Hematopoietic multipotent progenitor cell (in vitro differentiated cells): ENCODE data around the gene FAM217A. TPM values are rescaled to one million over a fixed set of nuclear protein-coding genes. Genes with fewer than 3 reads are reported as not detected.

Source experiments
- DNase-seq, 3 donors: peaks; one replicate each; pipeline ENCODE4 v3.0.0-alpha.2; 2011 to 2015; ENCODE audit warnings: low read depth in 2 of 3, low spot score in 2 of 3
- total RNA-seq: library from RNA; depleted of rRNA; stranded (reverse); fragments of >200 nt; gene quantifications from one replicate; pipeline ENCODE4 v1.2.3, GENCODE V29; 2012

Gene FAM217A
- total RNA-seq, 1 donor, result not detected

DNA sequence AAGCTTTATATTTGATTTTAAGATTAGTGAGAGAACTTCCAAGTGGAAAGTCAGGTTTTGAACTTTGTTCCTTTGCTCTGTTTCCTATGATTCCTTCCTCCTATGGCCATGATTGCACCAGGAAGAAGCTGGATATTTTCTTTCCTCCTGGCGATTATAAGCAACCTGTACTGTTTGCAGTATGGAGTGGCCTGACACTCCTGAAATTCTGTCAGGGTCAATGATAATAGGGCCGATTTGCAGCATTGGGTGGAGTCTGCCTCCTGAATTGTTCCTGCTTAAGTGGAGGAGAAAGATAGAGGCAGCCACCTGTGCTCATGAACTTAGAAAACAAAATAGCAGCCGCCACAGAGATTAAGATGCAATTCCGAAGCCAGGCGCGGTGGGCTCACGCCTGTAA, 9.8 kb upstream of the FAM217A start:
- no peak for DNase-seq

DNA sequence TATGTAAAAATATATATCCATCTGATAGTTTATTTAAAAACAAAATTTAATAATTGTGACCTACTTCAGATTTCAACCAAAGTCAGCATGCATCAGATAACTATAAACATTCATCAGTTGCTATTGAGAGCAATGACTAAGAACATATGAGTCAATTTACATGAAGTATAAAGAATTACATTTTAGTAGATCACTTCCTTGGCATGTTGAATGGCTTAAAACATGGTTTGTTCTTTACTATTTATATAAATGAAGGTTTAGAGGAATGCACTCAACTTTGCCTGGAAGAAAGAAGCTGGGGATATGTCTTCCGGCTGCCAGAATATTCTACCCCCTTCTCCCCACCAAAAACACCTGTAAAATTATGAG, 6.4 kb upstream of the FAM217A start:
- DNase-seq, result no peak

DNA sequence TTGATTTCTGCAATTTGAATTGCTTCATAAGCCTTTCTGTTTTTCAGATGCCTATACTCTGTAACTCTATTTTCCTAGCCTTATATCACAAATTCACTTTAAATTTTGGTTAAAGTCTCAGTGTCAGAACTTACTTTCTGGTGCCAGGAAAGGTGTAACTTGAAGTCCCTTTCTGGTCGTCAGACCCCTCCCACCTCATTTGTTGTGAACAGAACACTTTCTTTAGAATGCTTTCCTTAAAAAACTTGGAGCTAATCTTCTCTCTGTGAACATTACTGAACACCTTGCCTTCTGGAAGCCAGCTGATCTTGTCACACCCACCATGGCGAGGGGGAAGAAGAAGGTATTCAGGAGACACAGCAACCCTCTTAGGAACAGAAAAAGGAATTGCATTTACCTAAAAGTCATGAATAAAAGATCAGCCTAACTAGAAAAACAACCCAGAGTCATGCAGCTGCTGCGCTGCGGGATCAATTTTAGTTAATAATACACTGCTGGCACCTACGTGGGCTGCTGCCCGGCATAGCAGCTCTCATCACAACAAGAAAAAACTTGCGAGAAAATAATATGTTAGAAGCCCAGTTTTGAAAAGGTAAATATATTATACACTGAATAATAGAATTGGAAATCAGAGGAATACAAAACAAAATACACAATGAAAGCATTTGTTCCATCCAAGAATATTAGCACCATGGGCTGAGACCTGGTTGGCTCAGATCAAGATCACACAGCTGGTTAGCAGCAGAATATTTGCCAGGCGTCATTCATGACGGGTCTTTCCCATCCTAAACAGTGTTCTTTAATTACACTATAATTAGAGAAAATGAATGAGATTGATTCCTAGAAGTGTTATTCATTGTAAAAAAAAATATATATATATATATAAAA, 5.8 kb upstream of the FAM217A start:
- no peak for DNase-seq

GRCh38 chr6:4074478-4075235, 4.3 kb downstream of the FAM217A start:
- DNase-seq, result no peak

GRCh38 chr6:4071330-4071729, 7.6 kb downstream of the FAM217A start:
- no peak for DNase-seq

DNA sequence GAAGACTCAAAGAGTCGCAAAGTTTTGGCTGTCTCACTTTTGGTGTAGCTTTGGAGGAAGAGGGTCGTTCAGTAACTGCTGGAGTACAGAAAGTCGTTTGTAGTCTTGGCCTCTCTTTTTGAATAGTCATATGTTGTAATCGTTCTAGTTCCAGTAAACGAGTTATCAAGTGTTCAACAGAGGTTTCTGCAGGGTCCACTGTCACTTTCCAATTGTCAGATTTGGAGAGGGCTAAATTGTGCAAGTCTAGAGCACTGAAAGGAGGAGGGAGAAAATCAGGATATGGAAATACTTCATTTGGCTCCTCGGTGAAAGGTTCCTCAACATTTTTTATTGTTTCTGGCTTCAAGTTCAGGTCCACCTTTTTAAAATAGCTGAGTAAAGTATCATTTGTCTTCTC, 9.7 kb downstream of the FAM217A start:
- DNase-seq, result no peak

DNA sequence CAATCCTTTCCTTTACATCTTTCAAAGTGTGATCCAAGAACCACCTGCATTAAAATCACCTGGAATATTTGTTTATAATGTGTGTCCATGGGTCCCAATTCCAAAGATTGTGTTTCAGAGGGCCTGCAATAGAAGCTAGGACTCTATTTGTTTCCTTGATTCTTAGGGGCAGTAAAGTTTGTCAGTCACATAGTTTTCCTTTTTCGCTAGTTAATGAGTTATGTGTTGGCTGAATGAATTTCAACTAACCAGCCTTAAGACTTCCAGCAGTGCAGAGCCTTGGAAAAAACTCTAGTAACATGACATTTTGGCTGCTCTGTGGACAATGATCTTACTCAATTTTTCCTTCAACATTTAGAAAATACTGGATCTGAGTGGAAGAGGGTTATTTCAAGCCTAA, 11.3 kb downstream of the FAM217A start:
- DNase-seq, result no peak

DNA sequence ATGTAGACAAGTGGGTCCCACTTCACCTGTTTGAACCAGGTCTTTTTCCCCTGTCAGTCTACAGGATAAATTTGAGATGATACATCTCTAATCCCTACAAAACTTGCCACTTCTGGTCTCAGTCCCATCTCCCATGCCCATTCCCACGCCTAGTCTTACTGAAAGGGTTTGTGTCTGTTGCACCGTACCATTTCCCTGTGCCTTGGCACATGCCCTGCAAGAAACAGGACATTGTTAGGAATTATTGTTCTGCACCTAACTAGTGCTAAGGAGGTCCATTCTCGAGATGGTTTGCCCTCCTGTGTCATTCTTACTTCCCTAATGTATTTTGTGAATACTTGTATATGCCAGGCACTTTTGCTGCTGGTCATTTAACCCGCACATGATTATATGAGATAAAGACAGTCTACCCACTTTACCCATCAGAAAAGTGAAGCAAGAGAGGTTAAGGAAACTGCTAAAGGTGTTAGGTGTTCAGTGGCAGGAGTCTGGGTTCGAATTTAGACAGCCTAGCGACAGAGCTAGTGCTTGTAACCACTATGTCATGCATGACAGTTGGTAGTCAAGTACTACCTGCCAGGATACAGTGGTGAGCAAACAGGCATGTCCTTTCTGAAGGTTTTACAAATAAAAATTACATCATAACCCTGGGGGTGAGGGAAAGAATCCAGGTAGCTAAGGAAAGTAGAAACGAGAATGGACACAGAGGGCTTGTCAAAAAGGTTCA, 12.7 kb downstream of the FAM217A start:
- DNase-seq, result no peak

GRCh38 chr6:4059115-4059777, 19.7 kb downstream of the FAM217A start:
- peak in 2 of 3 donors; percentile 80 to 86 for DNase-seq

GRCh38 chr6:4057036-4057435, 21.9 kb downstream of the FAM217A start:
- no peak for DNase-seq

DNA sequence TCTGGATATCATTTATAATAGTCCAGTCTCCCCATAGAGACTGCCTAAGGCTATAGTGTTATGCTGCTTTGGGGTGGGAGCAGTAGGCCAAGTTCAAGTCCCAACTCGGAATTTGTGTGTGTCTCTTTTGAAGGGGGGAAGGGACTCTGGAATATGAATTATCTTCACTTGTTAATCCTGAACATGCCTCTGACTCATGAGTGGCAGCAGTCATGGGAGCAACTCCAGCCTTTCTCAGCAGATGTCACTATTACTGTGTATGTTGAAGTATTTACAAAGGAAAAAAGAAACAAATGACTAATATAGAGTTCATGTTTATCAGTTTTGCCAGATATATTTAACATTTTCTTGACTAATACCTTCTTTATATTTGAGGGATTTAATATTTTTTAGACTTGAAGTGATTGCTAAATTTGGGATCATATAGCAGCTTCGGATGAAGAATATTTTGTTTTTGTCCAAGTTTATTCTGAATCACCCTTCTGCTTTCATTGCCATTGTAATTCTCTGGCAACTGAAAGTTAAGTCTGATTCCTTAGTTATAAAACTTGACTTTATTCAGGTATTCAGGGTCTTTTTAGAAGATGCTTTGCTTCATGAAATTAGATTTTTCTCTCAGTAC, 23.4 kb downstream of the FAM217A start:
- DNase-seq, result peak in 2 of 3 donors; percentile 38 to 64

- no peak for DNase-seq
Measured at GRCh38 chr6:4049246-4049645, 29.7 kb downstream of the FAM217A start.

DNA sequence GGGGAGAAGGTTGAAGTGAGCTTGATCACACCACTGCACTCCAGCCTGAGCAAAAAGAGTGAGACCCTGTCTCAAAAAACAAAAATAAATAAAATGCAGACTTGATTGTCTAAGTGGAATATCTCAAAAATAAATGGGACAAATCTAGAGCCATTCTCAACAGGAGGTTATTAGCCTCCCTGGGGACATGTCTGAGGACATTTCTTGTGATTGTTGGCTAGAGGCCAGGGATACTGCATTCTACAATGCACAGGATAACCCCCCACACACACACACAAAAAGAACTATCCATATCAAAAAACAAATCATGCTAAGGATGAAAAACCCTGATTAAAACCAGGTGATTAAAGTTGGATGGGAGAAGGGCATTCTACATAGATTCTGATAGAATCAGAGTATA, 37.5 kb downstream of the FAM217A start:
- DNase-seq, result no peak

DNA sequence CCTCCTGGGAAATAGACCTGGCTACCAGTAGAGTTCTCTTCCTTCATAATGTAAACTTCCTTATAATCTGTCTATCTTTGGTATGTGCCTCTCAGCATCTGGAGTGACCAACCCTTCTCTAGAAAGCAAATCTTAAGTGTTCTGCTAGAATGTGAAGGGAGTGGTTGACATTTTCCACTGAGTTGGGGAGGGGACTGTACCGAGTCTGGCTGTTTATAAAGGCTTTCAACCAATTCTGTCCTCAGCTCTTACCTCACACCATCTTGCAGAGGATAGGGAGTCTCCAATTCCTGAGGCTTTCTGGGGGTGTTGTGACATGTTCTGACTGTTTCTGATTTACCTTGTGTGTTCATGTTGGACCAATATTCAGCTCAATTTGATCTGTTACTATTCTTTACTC, 39.6 kb downstream of the FAM217A start:
- no peak for DNase-seq

GRCh38 chr6:4036581-4036980, 42.4 kb downstream of the FAM217A start:
- no peak for DNase-seq

DNA sequence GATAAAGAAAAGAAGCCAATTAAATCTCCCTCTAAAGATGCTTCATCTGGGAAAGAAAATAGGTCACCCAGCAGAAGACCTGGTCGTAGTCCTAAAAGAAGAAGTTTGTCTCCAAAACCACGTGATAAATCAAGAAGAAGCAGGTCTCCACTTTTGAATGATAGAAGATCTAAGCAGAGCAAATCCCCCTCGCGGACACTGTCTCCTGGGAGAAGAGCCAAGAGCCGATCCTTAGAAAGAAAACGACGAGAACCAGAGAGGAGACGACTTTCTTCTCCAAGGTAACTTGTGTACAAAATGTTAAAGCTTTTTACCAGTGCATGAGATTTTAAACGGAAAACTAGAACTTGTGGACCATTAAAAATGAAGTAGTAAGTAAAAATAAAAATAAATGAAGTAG, 46.5 kb downstream of the FAM217A start:
- no peak for DNase-seq

DNA sequence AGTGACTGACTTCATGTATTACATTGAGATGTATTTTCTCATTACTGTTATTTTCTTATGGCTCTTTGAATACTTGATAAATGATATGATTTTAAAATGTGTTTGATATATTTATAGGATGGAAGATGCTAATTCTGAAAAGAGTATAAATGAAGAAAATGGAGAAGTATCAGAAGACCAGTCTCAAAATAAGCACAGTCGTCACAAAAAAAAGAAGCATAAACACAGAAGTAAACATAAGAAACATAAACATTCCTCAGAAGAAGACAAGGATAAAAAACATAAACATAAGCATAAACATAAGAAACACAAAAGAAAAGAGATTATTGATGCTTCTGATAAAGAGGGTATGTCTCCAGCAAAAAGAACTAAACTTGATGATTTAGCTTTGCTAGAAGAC, 47.5 kb downstream of the FAM217A start:
- no peak for DNase-seq

DNA sequence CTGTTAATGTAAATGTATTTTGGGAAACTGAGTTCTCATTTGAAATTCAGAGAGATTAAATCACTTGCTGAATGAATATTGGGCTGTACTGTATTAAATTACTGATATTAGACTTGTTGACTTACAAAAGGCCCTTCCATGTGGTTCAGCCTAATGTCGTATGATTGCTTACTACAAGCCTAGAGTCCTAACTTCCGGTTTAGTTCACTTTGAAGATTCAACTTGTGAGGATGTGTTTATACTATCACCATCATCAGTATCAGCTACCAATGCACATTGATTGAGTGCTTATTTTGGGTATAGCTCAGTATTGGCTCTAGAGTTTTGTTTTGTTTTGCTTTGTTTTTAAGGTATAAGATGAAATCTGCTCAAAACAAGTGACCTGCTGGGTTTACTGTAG, 48.3 kb downstream of the FAM217A start:
- DNase-seq, result no peak

DNA sequence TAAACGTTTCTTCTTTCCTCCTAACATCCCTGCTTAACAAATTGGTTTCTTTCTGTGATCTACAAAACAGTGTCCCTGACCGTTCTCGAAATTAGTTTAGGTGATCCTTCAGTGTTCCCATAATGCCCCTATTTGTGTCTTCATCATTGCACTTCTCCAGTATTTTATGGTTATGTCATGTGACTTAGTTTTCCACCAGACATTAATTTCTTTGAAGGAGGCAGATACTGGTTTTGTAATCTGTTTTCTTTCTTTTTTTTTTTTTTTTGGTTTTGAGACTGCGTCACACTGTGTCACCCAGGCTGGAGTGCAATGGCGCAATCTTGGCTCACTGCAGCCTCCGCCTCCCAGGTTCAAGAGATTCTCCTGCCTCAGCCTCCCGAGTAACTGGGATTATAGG, 49.2 kb downstream of the FAM217A start:
- no peak for DNase-seq

- DNase-seq, result no peak
Measured at GRCh38 chr6:4028051-4028450, 50.9 kb downstream of the FAM217A start.
